DMS79 treated with DMSO at 0.1 percent for 48 hours (cell line): ENCODE data around the gene FOXO6.
A peak's percentile ranks its signal among the peaks of the same experiment; 100 is the strongest.

ENCODE experiments used
- DNase-seq: peaks from one replicate; lab custom pipeline; 2025; lab: John Stamatoyannopoulos, UW

The FOXO6 gene

DNA sequence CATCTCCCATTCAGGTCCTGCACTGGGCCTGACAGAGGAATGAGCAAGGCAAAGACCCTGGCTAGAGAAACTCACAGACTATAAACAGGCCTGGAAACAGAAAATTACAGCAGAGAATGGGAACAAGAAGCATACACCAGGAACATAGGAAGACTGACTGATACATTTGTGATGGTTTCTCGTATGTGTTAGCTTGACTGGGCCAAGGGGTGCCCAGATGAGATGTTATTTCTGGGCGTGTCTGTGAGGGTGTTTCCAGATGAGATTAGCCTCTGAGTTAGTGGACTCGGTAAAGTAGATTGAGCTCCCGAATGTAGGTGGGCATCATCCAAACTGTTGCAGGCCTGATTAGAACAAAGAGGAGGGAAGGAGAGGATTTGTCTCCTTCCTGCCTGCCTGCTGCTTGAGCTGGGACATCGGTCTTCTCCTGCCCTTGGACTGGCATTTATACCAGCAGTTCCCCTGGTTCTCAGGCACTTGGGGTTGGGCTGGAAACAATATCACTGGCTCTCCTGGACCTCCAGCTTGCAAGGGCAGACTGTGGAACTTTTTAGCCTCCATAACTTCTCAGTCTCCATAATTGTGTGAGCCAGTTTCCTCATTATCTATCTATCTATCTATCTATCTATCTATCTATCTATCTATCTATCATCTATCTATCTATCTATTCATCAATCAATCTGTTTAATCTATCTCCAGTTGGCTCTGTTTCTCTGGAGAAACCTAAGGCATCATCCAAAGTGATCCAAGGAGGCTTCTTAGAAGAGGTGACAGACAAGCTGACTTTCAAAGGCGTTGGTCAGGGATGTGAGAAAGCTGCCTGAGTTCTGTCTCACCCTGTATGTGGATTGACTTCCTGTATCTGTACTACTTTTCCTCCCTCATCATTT, 9.7 kb upstream of the FOXO6 start:
- no peak for DNase-seq

DNA sequence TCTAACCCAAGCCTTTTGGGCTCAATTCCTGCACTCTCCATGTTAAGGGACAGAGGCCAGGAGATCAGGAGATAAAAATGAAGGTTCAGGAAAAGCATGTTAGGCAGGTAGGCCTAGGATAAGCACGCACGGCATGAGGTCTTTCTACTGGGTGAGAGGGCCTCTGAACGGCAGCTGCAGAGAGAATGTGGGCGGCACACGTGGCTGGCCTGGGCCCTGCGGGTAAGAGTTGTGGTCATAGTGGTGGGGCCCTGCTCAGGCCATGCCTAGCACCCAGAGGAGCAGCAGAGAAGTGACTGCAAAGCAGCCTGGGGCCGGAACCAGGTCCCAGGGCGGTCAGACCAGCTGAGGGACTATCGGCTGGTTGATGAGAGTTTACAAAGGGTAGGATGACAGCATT, 7.5 kb upstream of the FOXO6 start:
- DNase-seq: no peak

DNA sequence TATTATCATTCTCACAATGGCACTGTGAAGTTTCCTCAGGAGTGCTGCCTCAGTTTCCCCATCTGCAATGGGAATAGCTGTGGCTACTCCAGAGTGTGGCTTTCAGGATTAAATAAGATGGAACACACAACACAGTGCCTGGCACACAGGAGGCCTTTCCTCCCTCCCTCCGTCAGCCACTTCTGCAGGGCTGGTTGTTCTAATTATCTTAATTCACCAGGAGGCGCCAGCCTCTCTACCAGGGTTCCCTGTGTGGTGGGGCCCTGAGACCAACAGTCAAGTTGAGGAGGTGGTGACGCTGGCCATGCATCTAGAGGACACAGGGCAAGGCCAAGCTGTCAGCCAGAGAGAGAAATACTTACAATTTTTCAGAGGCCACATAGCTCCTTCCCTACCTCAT, 6.3 kb upstream of the FOXO6 start:
- no peak for DNase-seq

DNA sequence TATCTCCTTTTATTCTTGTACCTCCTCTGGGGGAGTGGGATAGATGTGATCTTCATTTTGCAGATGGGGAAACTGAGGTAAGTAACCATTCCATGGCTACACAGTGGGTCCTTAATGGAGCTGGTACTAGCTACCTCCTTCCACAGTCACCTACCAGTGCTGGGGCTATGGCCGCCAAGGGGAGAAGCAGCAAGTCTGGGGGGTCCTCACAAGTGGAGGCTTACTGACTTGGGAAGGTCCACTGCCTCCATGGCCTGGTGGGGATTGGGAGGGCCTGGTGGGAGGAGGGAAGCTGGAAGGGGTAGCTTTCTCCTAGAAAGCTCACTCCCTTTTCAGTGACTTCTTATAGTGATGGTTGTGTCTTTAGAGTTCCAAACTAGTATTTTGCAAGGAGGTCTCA, 5.9 kb upstream of the FOXO6 start:
- DNase-seq: no peak

DNA sequence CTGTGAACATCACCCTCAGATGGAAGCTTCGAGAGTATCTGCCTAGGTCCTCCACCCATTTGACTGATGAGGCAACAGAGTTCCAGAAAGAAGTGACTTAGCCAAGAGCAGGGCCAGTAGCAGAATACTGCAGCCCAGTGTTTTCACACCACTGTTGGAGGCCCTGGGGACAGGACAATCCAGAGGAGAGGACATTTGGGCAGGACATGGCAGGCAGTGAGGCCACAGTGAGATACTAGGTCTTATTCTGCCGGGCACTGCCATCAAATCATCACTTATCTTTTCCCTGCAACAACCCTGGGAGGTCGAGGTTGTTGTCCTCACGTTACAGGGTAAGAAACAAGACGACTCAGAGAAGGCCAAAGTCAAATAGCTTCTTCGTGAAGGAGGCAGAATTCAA, 5.5 kb upstream of the FOXO6 start:
- no peak for DNase-seq

DNA sequence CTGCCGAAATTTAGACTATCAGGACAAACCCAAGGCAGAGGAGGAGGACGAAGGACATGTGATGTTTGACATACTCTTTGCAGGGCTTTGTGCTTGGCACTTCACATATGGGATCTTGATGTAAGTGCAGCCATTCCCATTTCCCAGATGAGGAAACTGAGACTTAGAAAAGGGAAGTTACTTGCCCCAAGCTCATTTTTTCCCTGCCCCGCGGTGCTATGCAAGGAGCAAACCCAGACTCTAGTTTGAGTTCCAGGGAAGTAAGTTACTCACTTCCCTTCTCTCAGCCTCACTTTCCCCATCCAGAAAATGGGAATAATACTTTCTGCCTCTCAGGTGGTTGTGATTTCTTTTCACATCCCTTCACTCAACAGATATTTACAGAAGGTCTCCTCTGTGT, 4.5 kb upstream of the FOXO6 start:
- no peak for DNase-seq

DNA sequence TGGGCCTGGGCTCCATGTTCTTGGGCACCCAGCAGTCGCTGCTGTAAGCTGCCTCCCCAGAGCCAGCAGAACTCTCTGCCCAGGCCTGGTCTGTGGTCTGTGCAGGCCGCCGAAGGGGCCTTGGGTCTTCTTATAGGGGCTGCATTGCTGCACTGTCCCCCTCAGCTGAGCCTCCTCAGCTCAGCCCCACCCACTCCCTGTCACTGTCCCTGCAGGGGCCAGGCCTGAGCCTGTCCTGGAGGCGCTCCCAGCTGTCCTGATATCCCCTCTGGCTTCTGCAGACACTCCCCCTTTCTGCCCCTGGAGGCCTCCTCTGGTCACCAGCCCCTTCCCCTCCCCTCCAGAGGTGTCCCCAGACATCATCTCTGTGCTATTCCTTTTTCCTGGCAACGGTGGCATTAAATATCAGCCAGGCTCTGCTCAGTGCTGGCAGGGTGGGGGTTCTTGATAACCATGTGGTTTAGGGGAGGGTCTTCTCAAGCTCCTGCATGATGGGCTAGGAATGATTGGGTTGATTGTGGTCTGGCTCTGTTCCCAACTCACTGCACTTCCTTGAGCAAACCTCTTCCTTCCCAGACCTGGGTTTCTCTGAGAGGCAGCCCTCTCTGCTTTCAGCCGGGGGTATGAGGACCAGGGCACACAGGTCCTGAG, 3.7 kb upstream of the FOXO6 start:
- peak; percentile 96 for DNase-seq

DNA sequence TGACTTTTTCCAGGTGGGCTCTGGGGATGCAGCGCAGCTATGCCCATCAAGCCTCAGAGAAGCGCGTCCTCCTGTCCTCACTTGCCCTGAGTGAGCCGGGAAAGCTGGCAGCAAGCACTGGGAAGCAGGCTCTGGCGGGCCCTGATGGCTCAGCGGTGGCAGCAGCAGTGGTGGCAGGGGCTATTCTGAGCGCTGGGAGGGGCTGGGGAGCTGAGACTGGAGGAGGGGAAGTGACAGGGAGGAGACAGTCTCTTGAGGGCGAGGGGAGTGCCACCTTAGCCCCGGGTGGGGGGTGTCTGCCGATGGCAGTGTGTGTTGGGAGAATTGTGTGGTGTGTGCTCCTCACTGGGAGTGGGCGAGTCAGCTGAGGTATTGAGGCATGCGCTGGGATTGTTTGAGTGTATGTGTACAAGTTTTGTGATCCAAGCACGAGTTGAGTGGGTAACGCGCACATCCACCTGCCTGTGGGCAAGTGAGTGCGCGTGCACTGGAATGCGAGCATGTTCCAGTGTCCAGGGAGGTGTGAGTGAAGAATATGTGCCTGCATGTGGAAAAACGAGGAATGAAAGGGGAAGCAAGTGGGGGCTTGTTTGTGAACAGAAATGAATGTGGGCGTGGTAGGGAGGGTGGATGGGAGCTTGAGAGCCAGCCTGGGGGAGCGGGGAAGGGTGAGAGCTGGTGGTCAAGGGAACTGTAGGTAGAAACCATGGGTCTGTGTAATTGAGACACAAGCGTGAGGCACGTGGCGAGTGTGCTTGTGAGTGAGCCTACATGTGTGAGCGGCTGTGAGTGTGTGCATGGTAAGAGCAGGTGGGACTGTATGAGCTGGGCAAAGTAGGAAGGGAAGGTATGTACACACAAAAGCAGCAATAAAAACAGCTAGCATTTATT, 2.9 kb upstream of the FOXO6 start:
- no peak for DNase-seq

DNA sequence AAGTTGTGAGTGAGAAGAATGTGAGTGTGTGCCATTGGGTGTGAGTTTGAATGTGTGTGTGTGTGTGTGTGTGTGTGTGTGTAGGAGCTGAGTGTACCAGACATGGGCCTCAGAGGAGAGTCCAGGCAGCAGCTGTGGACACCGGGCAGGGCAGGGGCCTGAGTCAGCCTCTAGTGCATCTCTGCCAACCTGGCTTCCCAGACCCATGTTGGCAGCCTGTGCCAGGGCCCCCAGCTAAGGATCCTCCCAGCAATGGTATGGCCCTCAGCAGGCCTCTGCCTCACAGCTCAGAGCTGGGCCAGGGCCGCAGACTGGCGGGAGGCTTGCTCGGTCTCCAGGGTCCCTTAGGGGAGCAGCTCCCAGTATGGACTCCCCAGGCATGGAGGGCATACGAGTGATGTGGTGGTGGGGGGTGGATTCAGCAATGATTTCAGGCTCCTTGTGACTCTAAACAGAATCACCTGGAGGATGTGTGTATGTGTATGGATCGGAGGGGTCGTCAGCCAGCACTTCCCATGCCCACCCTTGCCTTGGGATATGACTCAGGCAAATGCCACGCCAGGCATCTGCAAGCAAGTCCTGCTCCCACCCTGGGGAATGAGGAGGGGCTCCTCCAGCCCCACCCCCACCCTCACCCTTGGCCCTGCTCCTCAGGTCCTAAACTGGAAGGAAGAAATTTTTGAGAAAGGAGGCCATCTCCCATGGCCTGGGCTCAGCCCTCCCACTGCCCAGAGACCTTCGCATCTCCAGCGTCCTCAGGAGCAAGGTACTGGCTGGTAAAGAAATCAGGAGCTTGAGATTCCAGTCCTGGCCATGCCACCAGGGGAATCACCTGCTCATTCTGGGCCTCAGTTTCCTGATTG, 1.8 kb upstream of the FOXO6 start:
- no peak for DNase-seq

DNA sequence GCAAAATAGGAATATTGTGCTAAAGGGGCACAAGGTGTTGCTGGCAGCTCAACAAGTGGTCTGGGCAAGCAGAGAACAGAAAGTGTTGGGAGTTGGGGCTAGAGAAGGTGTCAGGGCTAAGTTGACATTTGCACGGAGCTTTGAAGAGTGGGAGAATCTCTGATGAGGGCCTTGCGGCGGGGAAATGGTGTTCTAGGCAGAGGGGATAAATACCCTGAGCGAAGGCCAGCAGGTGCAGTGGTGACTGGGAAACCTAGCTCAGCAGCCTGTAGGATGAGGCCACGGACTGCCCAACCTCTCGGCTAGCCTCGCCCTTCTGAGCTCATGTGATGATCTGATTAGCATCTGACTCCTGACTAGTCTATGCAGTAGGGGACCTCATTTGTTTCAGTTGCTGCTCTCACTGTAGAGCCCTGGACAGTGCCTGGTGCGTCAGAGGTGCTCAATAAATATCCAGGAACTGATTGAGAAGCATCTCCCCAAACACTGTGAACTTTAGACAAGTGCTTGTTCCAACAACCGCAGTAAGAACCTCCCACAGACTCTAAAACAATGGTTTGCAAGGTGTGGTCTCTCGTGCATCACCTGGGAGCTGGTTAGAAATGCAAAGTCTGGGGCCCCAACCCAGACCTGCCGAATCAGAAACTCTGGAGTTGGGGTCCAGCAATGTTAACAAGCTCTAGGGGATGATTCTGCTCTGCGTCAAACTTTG, 1.0 kb upstream of the FOXO6 start:
- DNase-seq: no peak

DNA sequence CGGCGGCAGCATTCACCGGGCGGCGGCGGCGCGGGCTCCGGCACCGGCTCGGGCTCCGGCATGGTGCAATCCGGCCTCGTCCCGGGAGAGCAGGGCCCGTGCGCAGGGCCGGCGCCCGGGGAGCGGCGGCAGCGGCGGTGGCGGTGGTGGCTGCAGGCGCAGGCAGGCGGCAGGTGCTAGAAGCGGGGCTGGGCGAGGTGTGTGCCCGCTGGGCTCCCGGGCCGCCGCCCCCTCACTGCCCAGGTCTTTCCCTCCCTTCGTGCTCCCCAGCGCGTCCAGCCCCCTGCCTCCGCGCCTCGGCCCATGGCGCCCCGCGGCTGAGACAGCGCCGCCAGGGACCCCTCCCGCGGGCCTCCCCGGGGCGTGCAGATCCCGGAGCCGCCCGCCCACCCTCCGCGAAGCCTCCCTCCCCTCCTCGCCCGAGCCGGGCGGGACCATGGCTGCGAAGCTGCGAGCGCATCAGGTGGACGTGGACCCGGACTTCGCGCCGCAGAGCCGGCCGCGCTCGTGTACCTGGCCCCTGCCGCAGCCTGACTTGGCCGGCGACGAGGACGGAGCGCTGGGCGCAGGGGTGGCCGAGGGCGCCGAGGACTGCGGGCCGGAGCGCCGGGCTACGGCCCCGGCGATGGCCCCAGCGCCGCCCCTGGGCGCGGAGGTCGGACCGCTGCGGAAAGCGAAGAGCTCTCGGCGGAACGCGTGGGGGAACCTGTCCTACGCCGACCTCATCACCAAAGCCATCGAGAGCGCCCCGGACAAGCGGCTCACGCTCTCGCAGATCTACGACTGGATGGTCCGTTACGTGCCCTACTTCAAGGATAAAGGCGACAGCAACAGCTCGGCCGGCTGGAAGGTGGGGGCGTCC, 492 bp downstream of the FOXO6 start:
- DNase-seq: no peak

DNA sequence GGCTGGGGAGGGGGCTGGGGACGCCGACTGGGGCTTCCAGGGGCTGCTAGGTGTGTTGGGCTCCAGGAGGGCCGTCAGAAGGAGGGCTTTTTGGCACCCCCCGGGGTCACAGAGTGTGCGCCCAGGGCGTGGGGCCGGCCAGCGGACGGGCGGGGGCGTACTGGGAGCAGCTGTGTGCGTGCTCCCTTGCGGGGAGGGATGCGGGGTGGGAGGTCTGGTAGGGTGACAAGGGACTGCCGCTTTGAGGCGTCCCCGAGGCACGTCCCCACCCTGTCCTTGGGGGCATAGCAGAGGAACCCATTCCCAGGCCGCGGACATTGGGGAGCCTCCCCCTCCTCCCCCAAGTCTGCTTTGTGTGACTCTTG, 1.1 kb downstream of the FOXO6 start:
- no peak for DNase-seq

DNA sequence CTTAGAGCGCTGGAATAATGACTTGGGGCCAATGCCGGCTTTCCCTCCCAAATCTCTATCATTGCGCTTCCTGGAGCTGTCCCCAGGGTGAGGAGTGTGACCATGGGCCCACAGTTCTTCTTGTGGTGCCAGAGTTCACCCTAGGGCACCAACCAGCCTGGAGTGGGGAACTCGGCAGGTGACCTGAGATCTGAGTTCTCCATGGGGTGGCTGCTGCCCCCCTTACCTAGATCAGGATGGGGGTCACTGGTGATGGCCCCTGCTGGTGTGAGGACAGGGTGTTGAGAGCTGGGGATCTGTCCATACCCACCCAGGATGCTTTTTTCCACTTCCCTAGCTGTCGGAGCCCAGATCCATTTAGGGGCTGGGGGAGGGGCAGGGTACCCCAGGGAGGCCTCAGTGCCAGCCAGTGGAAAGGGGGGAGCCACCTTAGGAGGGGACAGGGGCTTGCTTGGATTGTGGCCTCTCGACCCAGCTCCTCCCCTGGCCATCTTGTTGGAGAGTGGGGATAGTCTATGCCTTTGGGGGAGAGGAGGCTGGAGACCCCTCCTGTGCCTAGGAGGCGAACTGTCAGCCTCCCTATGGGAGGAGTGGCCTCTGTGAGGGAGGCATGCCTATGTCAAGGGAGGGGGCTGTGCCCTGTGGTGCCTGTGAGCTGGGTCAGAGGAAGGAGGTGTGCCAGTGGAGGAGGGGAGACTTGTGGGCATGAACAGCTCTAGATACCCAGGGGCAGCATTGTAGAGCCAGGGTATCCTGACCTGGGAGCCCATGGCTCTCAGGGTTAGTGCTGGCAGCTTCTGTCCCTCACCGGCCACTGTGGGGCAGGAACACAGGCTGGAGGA, 1.7 kb downstream of the FOXO6 start:
- DNase-seq: no peak

DNA sequence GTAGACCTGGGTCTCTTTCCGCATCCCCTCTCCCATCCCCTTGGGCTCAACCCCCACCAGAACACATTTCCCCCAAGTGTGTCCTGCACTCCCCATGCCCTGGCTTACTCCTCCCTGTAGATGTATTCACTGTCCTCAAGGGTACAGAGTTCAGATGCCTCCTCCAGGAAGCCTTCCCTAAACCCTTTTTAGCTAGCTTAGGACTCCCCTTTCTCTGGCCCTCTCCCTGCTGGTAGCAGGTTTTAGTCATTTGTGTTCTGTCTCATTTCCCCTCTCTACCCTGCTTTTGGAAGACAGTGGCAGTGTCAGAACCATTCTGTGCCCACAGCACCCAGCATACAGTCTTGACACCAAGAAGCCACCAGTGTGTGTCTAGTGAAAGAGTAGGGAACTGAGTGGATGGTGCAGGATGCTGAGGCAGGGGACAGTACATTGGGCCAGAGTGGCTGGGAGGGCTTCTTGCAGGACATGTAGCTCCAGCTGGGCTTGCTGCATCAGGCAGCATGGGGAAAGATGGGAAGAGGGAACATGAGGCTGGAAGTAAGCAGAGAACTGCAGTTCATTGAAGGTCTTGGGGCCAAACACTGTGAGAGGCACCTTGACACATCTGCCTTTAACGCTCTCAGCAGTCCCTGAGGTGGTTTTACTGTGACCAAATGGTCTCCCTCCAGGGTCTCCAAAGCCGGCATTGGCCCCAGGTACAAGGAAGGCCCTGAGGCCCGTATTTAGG, 2.5 kb downstream of the FOXO6 start:
- DNase-seq: no peak

DNA sequence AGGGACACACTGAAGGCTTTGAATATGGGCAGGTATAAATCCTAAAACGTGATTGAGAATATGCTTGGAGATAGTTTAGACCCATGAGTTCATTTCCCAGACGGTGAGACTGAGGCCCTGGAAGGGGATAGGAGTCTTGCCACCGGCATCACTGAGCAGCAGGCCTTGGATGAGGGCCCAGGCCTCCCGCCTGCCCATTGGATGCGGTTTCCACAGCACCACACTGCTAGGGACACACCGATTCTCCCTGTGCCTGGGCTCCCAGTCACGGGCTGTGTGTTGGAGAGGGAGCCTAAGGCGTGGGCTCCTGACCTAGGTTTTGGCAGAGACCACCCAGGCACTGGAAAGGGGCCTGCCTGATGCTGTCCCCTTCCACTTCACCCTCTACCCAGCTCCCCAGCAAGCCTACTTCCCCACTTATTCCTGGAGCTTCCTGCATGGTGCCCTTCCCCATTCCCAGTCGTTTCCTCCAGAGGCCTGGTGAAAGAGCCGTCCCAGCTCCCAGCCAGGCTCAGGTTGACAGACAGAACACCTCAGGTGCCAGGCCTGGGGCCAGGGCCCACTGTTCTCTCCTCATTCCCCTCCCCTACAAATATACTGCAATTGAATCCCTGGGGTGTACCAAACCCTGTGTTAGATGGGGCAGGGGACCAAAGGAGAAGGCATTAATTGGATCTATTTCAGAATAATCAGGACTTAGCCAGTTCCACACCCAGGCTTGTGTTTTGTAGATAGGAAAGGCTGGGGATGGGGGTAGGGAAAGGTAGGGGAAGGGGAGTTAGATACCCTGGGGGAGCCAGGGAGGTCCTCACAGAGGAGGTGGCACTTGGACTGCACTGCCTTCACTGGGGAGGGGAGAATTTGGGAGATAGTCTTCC, 3.4 kb downstream of the FOXO6 start:
- no peak for DNase-seq

DNA sequence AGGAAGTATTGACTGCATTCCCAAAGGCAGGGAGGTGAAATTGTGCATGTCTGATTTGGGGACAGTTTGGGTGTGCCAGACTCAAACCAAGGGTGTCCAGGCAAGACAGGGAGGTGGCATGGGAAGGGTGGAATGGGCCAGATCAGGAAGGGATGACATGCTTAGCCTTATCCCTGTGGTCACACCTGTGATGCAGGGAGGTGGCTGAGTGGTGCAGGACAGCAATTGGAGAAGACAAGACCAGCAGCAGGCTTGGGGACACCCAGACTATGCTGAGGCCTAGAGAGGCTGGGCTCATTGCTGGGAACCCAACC, 4.0 kb downstream of the FOXO6 start:
- no peak for DNase-seq

DNA sequence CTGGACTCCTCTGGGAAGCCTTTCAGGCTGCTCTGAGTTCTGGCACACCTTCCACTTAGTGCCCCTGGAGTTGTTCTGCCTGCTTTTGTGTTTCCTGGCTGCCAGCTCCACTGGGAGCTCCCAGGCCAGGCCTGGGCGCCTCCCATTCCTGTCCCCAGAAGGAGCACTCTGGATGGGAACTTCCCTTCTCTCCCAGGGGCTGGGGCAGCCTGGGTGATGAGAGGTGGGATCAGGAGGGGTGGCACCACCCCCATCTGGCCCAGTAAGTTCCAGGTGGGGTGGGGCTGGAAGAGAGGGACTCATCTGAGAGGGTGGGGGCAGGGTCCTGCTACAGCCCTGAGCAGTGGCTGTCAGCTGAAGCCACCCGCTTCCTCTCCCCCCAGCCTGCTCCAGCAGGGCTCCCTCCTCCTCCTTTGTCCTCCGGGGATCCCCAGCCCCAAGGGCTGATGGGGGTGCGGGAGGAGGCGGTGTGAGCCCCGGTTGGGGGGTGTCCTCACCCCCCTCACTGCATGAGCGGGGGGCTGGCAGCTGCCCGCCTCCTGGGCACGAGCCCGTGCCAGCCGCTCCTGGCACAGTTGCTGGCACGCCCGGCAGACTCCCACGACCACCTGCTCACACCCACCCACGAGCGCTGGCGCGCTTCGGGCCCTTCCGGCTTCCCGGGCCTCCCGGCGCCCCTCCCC, 4.7 kb downstream of the FOXO6 start:
- DNase-seq: peak; percentile 82
